ENCODE data around the gene MUCL3. TPM values are rescaled to one million over a fixed set of nuclear protein-coding genes. Genes with fewer than 3 reads are reported as not detected.

The MUCL3 gene
- total RNA-seq, 4 donors from 2014 or later: under 0.01 TPM; not detected in 3

- no peaks in the 10 kb centered on the region for H3K27me3 ChIP-seq
- no peak overlapping the region for H3K4me3 ChIP-seq
- H3K36me3 ChIP-seq: no peaks in the 10 kb centered on the region
- no peak for TF ChIP-seq CTCF (IDR thresholded peaks at IDR 0.05)
- TF ChIP-seq POLR2A (IDR thresholded peaks at IDR 0.05): no peak
- no peak overlapping the region for H3K27ac ChIP-seq
- H3K9me3 ChIP-seq: no peaks in the 10 kb centered on the region
- intact Hi-C loops (cut with DNase I; ENCODE audit: low total_unique reads): no loop called here
- H3K4me1 ChIP-seq: no peaks in the 10 kb centered on the region
- no peak for DNase-seq
These were observed 46.4 kb upstream of the MUCL3 start for GRCh38 chr6:30894381-30894780.

GRCh38 chr6:30894935-30895334 lies 45.8 kb upstream of the MUCL3 start:
- TF ChIP-seq CTCF (IDR thresholded peaks at IDR 0.05) (no peak), POLR2A (IDR thresholded peaks at IDR 0.05) (no peak)
- no peak overlapping the region for H3K27ac ChIP-seq
- no peaks in the 10 kb centered on the region for H3K4me1 ChIP-seq
- DNase-seq: no peak
- intact Hi-C loops (cut with DNase I; ENCODE audit: low total_unique reads): no loop called here
- no peak overlapping the region for H3K4me3 ChIP-seq
- no peaks in the 10 kb centered on the region for H3K9me3 ChIP-seq
- H3K36me3 ChIP-seq: no peaks in the 10 kb centered on the region
- no peaks in the 10 kb centered on the region for H3K27me3 ChIP-seq

GRCh38 chr6:30895343-30895742 lies 45.4 kb upstream of the MUCL3 start:
- no peak overlapping the region for H3K4me3 ChIP-seq
- H3K36me3 ChIP-seq: no peaks in the 10 kb centered on the region
- no peak overlapping the region for H3K27ac ChIP-seq
- H3K9me3 ChIP-seq: no peaks in the 10 kb centered on the region
- intact Hi-C loops (cut with DNase I; ENCODE audit: low total_unique reads): no loop called here
- no peaks in the 10 kb centered on the region for H3K27me3 ChIP-seq
- TF ChIP-seq CTCF (IDR thresholded peaks at IDR 0.05) (no peak), POLR2A (IDR thresholded peaks at IDR 0.05) (no peak)
- no peak for DNase-seq
- no peaks in the 10 kb centered on the region for H3K4me1 ChIP-seq

GRCh38 chr6:30896541-30896940 lies 44.2 kb upstream of the MUCL3 start:
- no peak for DNase-seq
- TF ChIP-seq POLR2A (IDR thresholded peaks at IDR 0.05) (no peak), CTCF (IDR thresholded peaks at IDR 0.05) (no peak)
- intact Hi-C loops (cut with DNase I; ENCODE audit: low total_unique reads): no loop called here
- no peaks in the 10 kb centered on the region for H3K9me3 ChIP-seq
- no peaks in the 10 kb centered on the region for H3K4me1 ChIP-seq
- no peaks in the 10 kb centered on the region for H3K36me3 ChIP-seq
- no peaks in the 10 kb centered on the region for H3K27me3 ChIP-seq
- H3K27ac ChIP-seq: no peak overlapping the region
- no peak overlapping the region for H3K4me3 ChIP-seq

- intact Hi-C loops (cut with DNase I; ENCODE audit: low total_unique reads): no loop called here
- DNase-seq: no peak
- H3K36me3 ChIP-seq: no peaks in the 10 kb centered on the region
These were observed 42.9 kb upstream of the MUCL3 start for GRCh38 chr6:30897882-30898281.

More at GRCh38 chr6:30897882-30898281, 42.9 kb upstream of the MUCL3 start:
- Histone ChIP-seq H3K27me3 (no peaks in the 10 kb centered on the region), H3K27ac (no peak overlapping the region), H3K4me3 (no peak overlapping the region), H3K4me1 (no peaks in the 10 kb centered on the region), H3K9me3 (no peaks in the 10 kb centered on the region)
- TF ChIP-seq CTCF (IDR thresholded peaks at IDR 0.05) (no peak), POLR2A (IDR thresholded peaks at IDR 0.05) (no peak)

Data from uterus (tissue), 4 donors.